Heart left ventricle (tissue), 16 donors: ENCODE data around the gene MAML3. TPM values are rescaled to one million over a fixed set of nuclear protein-coding genes. Genes with fewer than 3 reads are reported as not detected.
A peak's percentile ranks its signal among the peaks of the same experiment; 100 is the strongest.

Experiments
- ATAC-seq, 4 donors: fragments of 200-7000 bp; cut with Tn5 transposase; one replicate each; pipeline ENCODE4 v1.9.1; 2020 to 2022; ENCODE audit warnings: moderate library complexity in 4 of 4, mild to moderate bottlenecking in 3 of 4, moderate number of reproducible peaks in 1 of 4
- DNase-seq, 5 donors: peaks; one replicate each; pipeline ENCODE4 v3.0.0-alpha.2; 2020
- H3K27ac ChIP-seq, 12 donors: fragments of 200-600 bp; sonication (generic) in 4 of 12; one replicate each; pipeline versions ENCODE4 v1.5.0 to v1.8.0; 2016 to 2022; ENCODE audit warnings: mild to moderate bottlenecking in 2 of 12
- H3K27me3 ChIP-seq, 9 donors: fragments of 200-600 bp; sonication (generic) in 2 of 9; one replicate each; pipeline versions ENCODE4 v1.5.1 to v1.8.0; 2016 to 2022; ENCODE audit warnings: mild to moderate bottlenecking in 3 of 9
- H3K36me3 ChIP-seq, 9 donors: fragments of 200-600 bp; sonication (generic) in 2 of 9; one replicate each; pipeline versions ENCODE4 v1.5.0 to v1.8.0; 2018 to 2022; ENCODE audit warnings: mild to moderate bottlenecking in 2 of 9
- H3K4me1 ChIP-seq, 12 donors: fragments of 200-600 bp; sonication (generic) in 4 of 12; one replicate each; pipeline versions ENCODE4 v1.5.0 to v1.8.0; 2016 to 2022; ENCODE audit warnings: mild to moderate bottlenecking in 3 of 12
- H3K4me3 ChIP-seq, 12 donors: fragments of 200-600 bp; sonication (generic) in 4 of 12; one replicate each; pipeline versions ENCODE4 v1.5.0 to v1.8.0; 2017 to 2022; ENCODE audit warnings: mild to moderate bottlenecking in 9 of 12, moderate library complexity in 4 of 12
- H3K9me3 ChIP-seq, 12 donors: fragments of 200-600 bp; sonication (generic) in 4 of 12; one replicate each; pipeline versions ENCODE4 v1.5.0 to v1.8.0; 2016 to 2022; ENCODE audit warnings: mild to moderate bottlenecking in 1 of 12
- CTCF ChIP-seq, 12 donors: fragments of 200-600 bp; sonication (generic) in 4 of 12; IDR thresholded peaks; one replicate each; pipeline versions ENCODE4 v1.5.0 to v1.8.0; 2018 to 2022; ENCODE audit warnings: antibody characterized with exemption in 12 of 12, mild to moderate bottlenecking in 5 of 12
- POLR2A ChIP-seq, 2 donors: fragments of 450-650 bp; IDR thresholded peaks; one replicate each; pipeline ENCODE4 v1.6.1; 2017; ENCODE audit warnings: antibody characterized with exemption in 2 of 2, mild to moderate bottlenecking in 2 of 2, moderate library complexity in 2 of 2
- WGBS, 4 donors: extraction: QIAGEN DNeasy Blood & Tissue Kit in 2 of 4; methylation state at CpG; one replicate each; pipeline versions ENCODE4 v1.1.5 to v1.1.7; 2013 to 2018; 5-methylcytosine and 5-hydroxymethylcytosine counted together
- intact Hi-C, 10 donors: fragments of 100-400 bp; cut with DNase I; formaldehyde crosslinking; loops; one replicate each; pipeline versions ENCODE4 v1.11.1 to v1.14.2; 2022
- polyA plus RNA-seq, 2 donors: library from polyadenylated mRNA; stranded (reverse); fragments of 200-250 nt; gene quantifications; one replicate each; pipeline ENCODE4 v1.2.3, GENCODE V29; 2013
- total RNA-seq, 9 donors: library from RNA; depleted of rRNA in 2 of 9; stranded (reverse); fragments of >200 nt in 2 of 9; fragmentation: NEBNext Ultra II Directional in 3 of 9; extraction: Animal tissue kit (Norgen Biotek cat#: 25700) in 3 of 9; gene quantifications; one replicate each; pipeline versions ENCODE4 v1.1.0 to v1.2.4, GENCODE V29; 2016 to 2023
- donor health status: ischemic (EF 13 %, LVEDD 7.1; RV severe dilation, severe dysfunction).
- donor health status: healthy with polysubstance abuse.
- donor health status: DM: no; HTN: yes; CAD: no.
- donor health status: DM: no; HTN: no; CAD: no.
- donor health status: ischemic (EF 25% LVEDD 6.9; RV normal size, moderate dysfunction).
- donor health status: ischemic (EF 25% LVEDD 5.7; RV mildly dilated, moderate dysfunction).
- donor health status: healthy.
- donor health status: DM: yes; HTN: yes; CAD: no.
- donor health status: ischemic (EF 35%, LVEDD 5.7; RV mildly dilated, moderate dysfunction).
- donor health status: nonischemic (EF 11% LVEDD 7.7; RV severe dilation, severe dysfunction).
- donor health status: DM: yes; HTN: yes; CAD: no.
- donor health status: PGD.
- donor health status: ischemic (EF 29% LVEDD 5.4; RV normal size, mild dysfunction).
- donor health status: nonischemic (EF 23%, LVEDD 6.1; RV moderate dilation, normal function).

Gene MAML3
- total and polyA plus RNA-seq, 11 donors, result 0.76 to 5.9 (median 2.4) TPM

GRCh38 chr4:140105436-140105835, 48.5 kb downstream of the MAML3 start:
- H3K36me3 ChIP-seq, result no peaks in the 10 kb centered on the region
- DNase-seq (no peak), ATAC-seq (no peak)
- 94 to 97% (median 95%) methylated on average over 2 of the region's 2 CpGs for WGBS, 4 donors
- intact Hi-C loops, result loop anchor here in 1 of 10 donors (5.0 kb wide), 1 partner anchor 37 kb away; no protein-coding TSS in a partner anchor
- peaks cover 0 to 21% (median 0%) of the 10 kb centered on the region in 12 donors for H3K4me1 ChIP-seq
- no peaks in the 10 kb centered on the region for H3K27me3 ChIP-seq
- peaks cover 0 to 4% (median 0%) of the 10 kb centered on the region in 12 donors for H3K9me3 ChIP-seq
- H3K4me3 ChIP-seq, result no peak overlapping the region
- TF ChIP-seq CTCF (IDR thresholded peaks at IDR 0.05) (no peak), POLR2A (IDR thresholded peaks at IDR 0.05) (no peak)
- no peak overlapping the region for H3K27ac ChIP-seq

- Histone ChIP-seq H3K4me3 (no peak overlapping the region), H3K27ac (peak overlapping the region in 1 of 12 donors; percentile 25), H3K27me3 (no peaks in the 10 kb centered on the region), H3K4me1 (peaks cover 0 to 38% (median 11%) of the 10 kb centered on the region in 12 donors), H3K9me3 (peaks cover 0 to 4% (median 0%) of the 10 kb centered on the region in 12 donors), H3K36me3 (no peaks in the 10 kb centered on the region)
- intact Hi-C loops, result no loop called here
- ATAC-seq (no peak), DNase-seq (no peak)
- TF ChIP-seq POLR2A (IDR thresholded peaks at IDR 0.05), result no peak
- no peak for TF ChIP-seq CTCF (IDR thresholded peaks at IDR 0.05)
- WGBS, 4 donors, result 82 to 90% (median 85%) methylated on average over 3 of the region's 3 CpGs
These were observed 50.3 kb downstream of the MAML3 start for GRCh38 chr4:140103676-140104075.

- H3K9me3 ChIP-seq, result peaks cover 0 to 4% (median 0%) of the 10 kb centered on the region in 12 donors
These were observed 51.6 kb downstream of the MAML3 start for GRCh38 chr4:140102421-140102820.

GRCh38 chr4:140100771-140101170, 53.2 kb downstream of the MAML3 start:
- ATAC-seq, result no peak
- Histone ChIP-seq H3K27me3 (no peaks in the 10 kb centered on the region), H3K9me3 (peaks cover 0 to 4% (median 0%) of the 10 kb centered on the region in 12 donors), H3K4me1 (peaks cover 4 to 67% (median 38%) of the 10 kb centered on the region in 12 donors), H3K27ac (peak overlapping the region in 2 of 12 donors; percentile 26 to 88), H3K36me3 (no peaks in the 10 kb centered on the region), H3K4me3 (no peak overlapping the region)
- 95 to 98% (median 97%) methylated on average over 3 of the region's 3 CpGs for WGBS, 4 donors
- TF ChIP-seq POLR2A (IDR thresholded peaks at IDR 0.05) (no peak), CTCF (IDR thresholded peaks at IDR 0.05) (no peak)
- intact Hi-C loops, result no loop called here
- no peak for DNase-seq

More at GRCh38 chr4:140102421-140102820, 51.6 kb downstream of the MAML3 start:
- Histone ChIP-seq H3K4me1 (peaks cover 0 to 50% (median 21%) of the 10 kb centered on the region in 12 donors), H3K4me3 (no peak overlapping the region), H3K27ac (no peak overlapping the region), H3K27me3 (no peaks in the 10 kb centered on the region), H3K36me3 (no peaks in the 10 kb centered on the region)
- no peak for ATAC-seq
- intact Hi-C loops, result no loop called here
- no peak for DNase-seq
- TF ChIP-seq CTCF (IDR thresholded peaks at IDR 0.05) (no peak), POLR2A (IDR thresholded peaks at IDR 0.05) (no peak)
- WGBS, 4 donors, result 60 to 96% (median 92%) methylated on average over 3 of the region's 3 CpGs
